ENCODE measurements around the gene LCMT1. TPM values are rescaled to one million over a fixed set of nuclear protein-coding genes. Genes with fewer than 3 reads are reported as not detected.

The LCMT1 gene
- total and polyA plus RNA-seq, 2 donors (not counting 1 experiment from before 2014, with no cell fraction given): 20.2 to 42.0 TPM

DNA sequence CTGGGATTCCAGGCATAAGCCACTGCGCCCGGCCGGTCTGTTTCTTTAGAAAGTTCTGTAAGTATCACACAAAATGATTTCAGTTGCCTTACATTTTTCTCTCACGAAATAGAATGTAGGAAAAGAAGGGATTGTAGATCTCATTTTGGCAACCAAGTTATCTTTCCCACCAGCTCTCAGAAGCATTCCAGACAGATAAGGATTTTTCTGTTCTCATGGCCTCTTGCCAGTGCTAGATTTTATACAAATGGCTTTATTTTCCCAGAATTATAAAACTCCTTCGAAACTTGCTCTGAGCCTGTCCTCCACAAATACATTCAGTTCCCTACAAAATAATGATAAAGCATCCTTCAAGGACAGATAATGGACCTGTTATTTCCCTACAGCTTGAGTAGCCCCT is 46.9 kb downstream of the LCMT1 start:
- Histone ChIP-seq H3K27ac (ENCODE audit: low read length in 2 of 2) (no peak overlapping the region), H3K4me2 (replicated peaks; ENCODE audit: low read depth, low read length, poor library complexity, severe bottlenecking) (no peak overlapping the region), H3K36me3 (replicated peaks in 1 of 2; ENCODE audit: control extremely low read depth in 1 of 2, control insufficient read depth in 1 of 2, extremely low read depth in 1 of 2, insufficient read depth in 2 of 2, low read length in 1 of 2) (peaks cover 2 to 34% of the 10 kb centered on the region in 2 experiments), H3K27me3 (replicated peaks in 1 of 4; ENCODE audit: control extremely low read depth in 1 of 4, control insufficient read depth in 3 of 4, insufficient read depth in 4 of 4, low read length in 3 of 4) (no peaks in the 10 kb centered on the region), H2AFZ (ENCODE audit: insufficient read depth, low read depth, low read length, poor library complexity, severe bottlenecking) (no peak overlapping the region), H3K79me2 (ENCODE audit: control insufficient read depth, insufficient read depth, low read length) (no peaks in the 10 kb centered on the region), H3K9me3 (ENCODE audit: control extremely low read depth in 1 of 3, control insufficient read depth in 2 of 3, insufficient read depth in 1 of 3, low read length in 2 of 3) (no peaks in the 10 kb centered on the region), H3K4me3 (ENCODE audit: control extremely low read depth in 1 of 5, extremely low read depth in 1 of 5, insufficient read depth in 1 of 5, low read depth in 2 of 5, low read length in 4 of 5) (no peak overlapping the region), H4K20me1 (ENCODE audit: control insufficient read depth, insufficient read depth, low read length, poor library complexity, severe bottlenecking) (no peaks in the 10 kb centered on the region), H3K9ac (ENCODE audit: low read length) (no peak overlapping the region), H3K4me1 (ENCODE audit: control insufficient read depth in 2 of 2, insufficient read depth in 2 of 2, low read length in 2 of 2) (peaks cover 0 to 7% of the 10 kb centered on the region in 2 donors)
- Mint-ChIP-seq H3K27me3 (no peaks in the 10 kb centered on the region), H3K9me3 (ENCODE audit: insufficient read depth) (no peaks in the 10 kb centered on the region), H3K27ac (no peak overlapping the region), H3K4me1 (peaks cover 7% of the 10 kb centered on the region), H3K4me3 (no peak overlapping the region)
- ATAC-seq (ENCODE audit: low read depth) (no peak), DNase-seq (no peak)
- TF ChIP-seq EZH2 (IDR thresholded peaks at IDR 0.05; ENCODE audit: borderline replicate concordance, insufficient read depth, low read depth, low read length, poor library complexity, severe bottlenecking): no peak
- TF ChIP-seq, protein P1, sequence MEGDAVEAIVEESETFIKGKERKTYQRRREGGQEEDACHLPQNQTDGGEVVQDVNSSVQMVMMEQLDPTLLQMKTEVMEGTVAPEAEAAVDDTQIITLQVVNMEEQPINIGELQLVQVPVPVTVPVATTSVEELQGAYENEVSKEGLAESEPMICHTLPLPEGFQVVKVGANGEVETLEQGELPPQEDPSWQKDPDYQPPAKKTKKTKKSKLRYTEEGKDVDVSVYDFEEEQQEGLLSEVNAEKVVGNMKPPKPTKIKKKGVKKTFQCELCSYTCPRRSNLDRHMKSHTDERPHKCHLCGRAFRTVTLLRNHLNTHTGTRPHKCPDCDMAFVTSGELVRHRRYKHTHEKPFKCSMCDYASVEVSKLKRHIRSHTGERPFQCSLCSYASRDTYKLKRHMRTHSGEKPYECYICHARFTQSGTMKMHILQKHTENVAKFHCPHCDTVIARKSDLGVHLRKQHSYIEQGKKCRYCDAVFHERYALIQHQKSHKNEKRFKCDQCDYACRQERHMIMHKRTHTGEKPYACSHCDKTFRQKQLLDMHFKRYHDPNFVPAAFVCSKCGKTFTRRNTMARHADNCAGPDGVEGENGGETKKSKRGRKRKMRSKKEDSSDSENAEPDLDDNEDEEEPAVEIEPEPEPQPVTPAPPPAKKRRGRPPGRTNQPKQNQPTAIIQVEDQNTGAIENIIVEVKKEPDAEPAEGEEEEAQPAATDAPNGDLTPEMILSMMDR (IDR thresholded peaks at IDR 0.05): no peak
- CTCF ChIA-PET: no interaction called here
- POLR2A ChIA-PET: no interaction called here
- intact Hi-C loops (cut with micrococcal nuclease): no loop called here
- WGBS (ENCODE audit: insufficient coverage): no CpG with 5 or more reads among the region's 5 CpGs

- Histone ChIP-seq H2AFZ (ENCODE audit: insufficient read depth, low read depth, low read length, poor library complexity, severe bottlenecking) (no peak overlapping the region), H3K4me3 (ENCODE audit: control extremely low read depth in 1 of 5, extremely low read depth in 1 of 5, insufficient read depth in 1 of 5, low read depth in 2 of 5, low read length in 4 of 5) (no peak overlapping the region), H4K20me1 (ENCODE audit: control insufficient read depth, insufficient read depth, low read length, poor library complexity, severe bottlenecking) (no peaks in the 10 kb centered on the region), H3K79me2 (ENCODE audit: control insufficient read depth, insufficient read depth, low read length) (no peaks in the 10 kb centered on the region), H3K4me1 (ENCODE audit: control insufficient read depth in 2 of 2, insufficient read depth in 2 of 2, low read length in 2 of 2) (no peaks in the 10 kb centered on the region), H3K4me2 (replicated peaks; ENCODE audit: low read depth, low read length, poor library complexity, severe bottlenecking) (no peak overlapping the region), H3K27me3 (replicated peaks in 1 of 4; ENCODE audit: control extremely low read depth in 1 of 4, control insufficient read depth in 3 of 4, insufficient read depth in 4 of 4, low read length in 3 of 4) (no peaks in the 10 kb centered on the region), H3K36me3 (replicated peaks in 1 of 2; ENCODE audit: control extremely low read depth in 1 of 2, control insufficient read depth in 1 of 2, extremely low read depth in 1 of 2, insufficient read depth in 2 of 2, low read length in 1 of 2) (peaks cover 7 to 48% of the 10 kb centered on the region in 2 experiments), H3K9me3 (ENCODE audit: control extremely low read depth in 1 of 3, control insufficient read depth in 2 of 3, insufficient read depth in 1 of 3, low read length in 2 of 3) (no peaks in the 10 kb centered on the region), H3K27ac (ENCODE audit: low read length in 2 of 2) (no peak overlapping the region), H3K9ac (ENCODE audit: low read length) (no peak overlapping the region)
- no peak for TF ChIP-seq EZH2 (IDR thresholded peaks at IDR 0.05; ENCODE audit: borderline replicate concordance, insufficient read depth, low read depth, low read length, poor library complexity, severe bottlenecking)
- no peaks in the 10 kb centered on the region for H3K27me3 Mint-ChIP-seq
- intact Hi-C loops (cut with micrococcal nuclease): no loop called here
- DNase-seq: no peak
- no peaks in the 10 kb centered on the region for H3K9me3 Mint-ChIP-seq (ENCODE audit: insufficient read depth)
- no peak overlapping the region for H3K4me3 Mint-ChIP-seq
- no peak overlapping the region for H3K27ac Mint-ChIP-seq
- 100% methylated on average over 3 of the region's 5 CpGs for WGBS (ENCODE audit: insufficient coverage)
- POLR2A ChIA-PET: no interaction called here
- H3K4me1 Mint-ChIP-seq: no peaks in the 10 kb centered on the region
- no peak for ATAC-seq (ENCODE audit: low read depth)
- CTCF ChIA-PET: no interaction called here
These were observed 50.3 kb downstream of the LCMT1 start for GRCh38 chr16:25161753-25162367.
